ENCODE results near the gene CLDN4.
"Not testable (repeated sequence)": the region's sequence is repeated elsewhere in the genome, so short reads cannot be mapped to it uniquely, and the experiment has no call there.

The CLDN4 gene

DNA sequence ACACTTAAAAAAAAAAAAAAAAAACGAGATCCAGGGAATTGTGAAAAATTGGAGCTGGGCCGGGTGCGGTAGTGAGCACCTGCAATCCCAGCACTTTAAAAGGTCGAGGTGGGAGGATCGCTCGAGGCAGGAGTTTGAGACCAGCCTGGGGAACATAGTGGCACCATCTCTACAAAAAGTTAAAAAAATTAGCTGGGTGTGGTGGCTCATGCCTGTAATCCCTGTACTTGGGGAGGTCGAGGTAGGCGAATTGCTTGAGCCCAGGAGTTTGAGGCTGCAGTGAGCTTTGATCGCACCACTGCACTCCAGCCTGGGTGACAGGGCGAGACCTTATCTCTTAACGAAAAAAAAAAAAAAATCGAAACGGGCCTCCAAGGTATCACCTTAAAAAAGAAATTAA lies 2.0 kb downstream of the CLDN4 start:
- H3K4me3 ChIP-seq (ENCODE audit: low read depth, low read length), result no peak overlapping the region
- TF ChIP-seq CTCF (IDR thresholded peaks at IDR 0.05; ENCODE audit: low read depth, low read length), result no peak

DNA sequence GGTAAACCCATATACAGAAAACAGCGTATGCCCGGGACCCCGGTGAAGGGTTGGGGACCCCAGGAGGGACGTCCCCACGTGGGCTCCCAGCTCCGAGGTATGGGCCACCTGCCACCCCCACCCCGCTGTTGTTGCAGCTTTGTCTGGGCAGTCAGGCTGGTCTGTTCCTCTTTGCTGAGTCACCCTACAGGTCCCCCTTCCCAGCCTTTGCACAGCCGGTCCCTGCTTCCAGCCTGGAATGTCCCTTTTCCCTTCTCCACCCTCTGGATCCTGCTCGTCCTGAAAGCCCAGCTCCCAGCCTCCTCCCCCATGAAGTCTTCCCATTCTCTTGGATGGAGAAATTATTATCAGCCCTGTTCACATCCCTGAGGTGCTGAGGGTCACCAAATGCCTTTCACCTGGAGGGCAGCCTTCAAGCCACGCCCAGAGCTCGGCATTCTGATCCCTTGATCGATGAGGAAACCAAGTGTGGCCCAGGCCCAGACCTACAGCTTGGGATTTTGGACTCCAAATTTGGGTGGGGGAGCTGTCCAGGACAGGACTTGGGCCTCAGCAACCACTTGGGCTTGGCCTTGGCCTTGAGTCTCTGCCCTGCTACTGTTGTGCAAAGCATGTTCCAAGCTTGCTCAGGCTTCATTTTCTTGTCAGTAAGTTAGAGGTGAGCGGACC lies 2.6 kb downstream of the CLDN4 start:
- H3K4me3 ChIP-seq (ENCODE audit: low read depth, low read length), result no peak overlapping the region

DNA sequence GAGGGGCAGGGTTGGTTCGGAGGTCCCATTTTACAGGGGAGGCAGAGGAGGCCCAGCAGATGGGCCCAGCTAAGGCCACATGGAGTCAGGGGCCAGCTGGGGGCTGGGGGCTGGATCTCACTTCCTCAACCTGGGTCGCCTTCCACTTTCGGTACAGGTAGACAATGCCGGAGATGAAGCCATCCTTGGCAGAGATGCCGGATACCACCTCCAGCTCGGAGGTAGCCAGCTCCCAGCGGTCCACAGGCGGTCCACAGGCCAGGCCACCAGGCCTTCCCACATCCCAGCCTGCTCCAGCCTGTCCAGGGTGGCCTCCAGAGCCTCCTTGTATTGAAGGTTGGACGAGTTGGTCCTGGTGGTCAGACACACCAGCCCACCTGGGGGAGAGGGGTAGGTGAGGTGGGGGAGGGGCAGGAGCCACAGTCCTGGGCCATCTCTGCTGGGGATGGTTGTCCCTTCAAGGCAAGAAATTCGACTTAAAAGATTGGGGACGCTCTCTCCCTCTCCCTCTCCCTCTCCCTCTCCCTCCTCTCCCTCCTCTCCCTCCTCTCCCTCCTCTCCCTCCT lies 3.9 kb downstream of the CLDN4 start:
- no peak overlapping the region for H3K4me3 ChIP-seq (ENCODE audit: low read depth, low read length)
- TF ChIP-seq CTCF (IDR thresholded peaks at IDR 0.05; ENCODE audit: low read depth, low read length), result no peak

More for the DNA sequence above, 2.6 kb downstream of the CLDN4 start:
- TF ChIP-seq CTCF (IDR thresholded peaks at IDR 0.05; ENCODE audit: low read depth, low read length), result no peak

DNA sequence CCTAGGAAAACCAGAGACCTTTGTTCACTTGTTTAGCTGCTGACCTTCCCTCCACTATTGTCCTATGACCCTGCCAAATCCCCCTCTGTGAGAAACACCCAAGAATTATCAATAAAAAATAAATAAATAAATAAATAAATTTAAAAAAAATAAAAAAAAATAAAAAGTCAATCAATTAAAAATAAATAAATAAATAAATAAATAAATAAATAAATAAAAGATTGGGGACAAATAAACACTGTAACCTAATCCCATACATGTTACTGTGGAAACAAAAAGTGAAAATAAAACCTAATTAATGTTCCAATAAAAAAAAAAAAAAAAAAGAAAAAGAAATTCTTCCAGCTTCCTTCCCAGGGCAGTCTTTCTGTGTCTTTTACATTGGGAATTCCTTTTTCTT lies 6.4 kb downstream of the CLDN4 start:
- not testable (repeated sequence) for H3K4me3 ChIP-seq (ENCODE audit: low read depth, low read length)

DNA sequence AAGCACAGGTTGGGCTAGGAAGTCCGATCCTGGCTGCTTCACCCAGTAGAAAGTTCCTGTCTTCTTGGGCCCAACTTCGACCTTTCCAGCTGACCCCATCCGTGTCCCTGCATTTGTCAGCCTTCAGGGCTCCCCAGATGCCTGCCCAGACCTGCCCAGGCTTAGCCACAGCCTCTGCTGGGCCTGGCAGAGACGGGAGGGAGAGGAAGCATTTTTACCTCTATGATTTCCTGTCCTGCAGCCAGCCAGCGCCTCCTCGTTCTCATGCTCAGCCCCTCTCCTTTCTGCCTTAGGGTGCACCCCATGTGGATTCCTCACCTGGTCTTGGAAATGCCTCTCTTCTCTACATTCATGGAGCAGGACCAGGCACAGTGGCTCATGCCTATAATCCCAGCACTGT lies 7.8 kb downstream of the CLDN4 start:
- TF ChIP-seq CTCF (IDR thresholded peaks at IDR 0.05; ENCODE audit: low read depth, low read length), result no peak
- H3K4me3 ChIP-seq (ENCODE audit: low read depth, low read length), result no peak overlapping the region

GRCh38 chr7:73839290-73839689 lies 8.5 kb downstream of the CLDN4 start:
- no peak overlapping the region for H3K4me3 ChIP-seq (ENCODE audit: low read depth, low read length)
- TF ChIP-seq CTCF (IDR thresholded peaks at IDR 0.05; ENCODE audit: low read depth, low read length), result no peak

- no peak for TF ChIP-seq CTCF (IDR thresholded peaks at IDR 0.05; ENCODE audit: low read depth, low read length)
- no peak overlapping the region for H3K4me3 ChIP-seq (ENCODE audit: low read depth, low read length)
Observed at GRCh38 chr7:73839743-73840714, 9.2 kb downstream of the CLDN4 start.

Data from WI38 (cell line).